Body of pancreas (tissue), 4 donors: Measurements from ENCODE around the gene HERPUD1. TPM values are rescaled to one million over a fixed set of nuclear protein-coding genes. Genes with fewer than 3 reads are reported as not detected.
"Not testable (repeated sequence)": the region's sequence is repeated elsewhere in the genome, so short reads cannot be mapped to it uniquely, and the experiment has no call there.

Experiments
- ATAC-seq: fragments of 150-250 bp; one replicate; pipeline ENCODE4 v1.9.1; 2016
- DNase-seq, 4 donors: peaks; one replicate each; pipeline ENCODE4 v3.0.0-alpha.2; 2019
- H3K27ac ChIP-seq, 4 donors: fragments of 200-600 bp; sonication (generic); 1 replicate in 3 of 4; 2 replicates in 1 of 4; pipeline versions ENCODE4 v1.5.1 to v1.6.1; 2016 to 2019; ENCODE audit warnings: mild to moderate bottlenecking in 1 of 4, mixed read lengths in 1 of 4, moderate library complexity in 1 of 4
- H3K27me3 ChIP-seq, 2 donors: fragments of 200-600 bp; sonication (generic); one replicate each; pipeline ENCODE4 v1.6.0; 2016; ENCODE audit warnings: mild to moderate bottlenecking in 1 of 2
- H3K36me3 ChIP-seq, 2 donors: fragments of 200-600 bp; sonication (generic); replicated peaks in 1 of 2; 2 replicates each; pipeline ENCODE4 v1.5.1; 2016; ENCODE audit warnings: low read depth in 2 of 2; ENCODE audit not compliant: insufficient read depth in 1 of 2
- H3K4me1 ChIP-seq: fragments of 200-600 bp; sonication (generic); one replicate; pipeline ENCODE4 v1.6.0; 2016
- H3K4me3 ChIP-seq, 2 donors: fragments of 200-600 bp; sonication (generic); 1 replicate in 1 of 2; 2 replicates in 1 of 2; pipeline ENCODE4 v1.5.1; 2016 to 2019
- H3K9me3 ChIP-seq, 3 donors: fragments of 200-600 bp; sonication (generic); 1 replicate in 2 of 3; 2 replicates in 1 of 3; pipeline ENCODE4 v1.5.1; 2016
- POLR2A ChIP-seq, 3 donors: fragments of 450-650 bp; IDR thresholded peaks; one replicate each; pipeline ENCODE4 v1.6.1; 2016; ENCODE audit warnings: antibody characterized with exemption in 3 of 3, mild to moderate bottlenecking in 2 of 3
- WGBS, 2 donors: methylation state at CpG; one replicate each; pipeline ENCODE4 v1.1.5; 2017; 5-methylcytosine and 5-hydroxymethylcytosine counted together
- intact Hi-C: fragments of 100-400 bp; cut with DNase I; formaldehyde crosslinking; loops from one replicate; pipeline ENCODE4 v1.15.1; 2023
- total RNA-seq, 2 donors: library from RNA; depleted of rRNA; stranded (reverse); fragments of >200 nt; gene quantifications; one replicate each; pipeline ENCODE4 v1.1.0, GENCODE V29; 2016
- TF ChIP-seq, protein P1 (sequence below), 7 experiments: fragments of 450-650 bp in 4 of 7; fragments of 200-600 bp in 3 of 7; sonication (generic) in 3 of 7; IDR thresholded peaks; one replicate each; pipeline ENCODE4 v1.5.1; 2016 to 2019; ENCODE audit warnings: antibody characterized with exemption in 7 of 7

HERPUD1 gene
- total RNA-seq, 2 donors from 2014 or later: 211 to 293 TPM

DNA sequence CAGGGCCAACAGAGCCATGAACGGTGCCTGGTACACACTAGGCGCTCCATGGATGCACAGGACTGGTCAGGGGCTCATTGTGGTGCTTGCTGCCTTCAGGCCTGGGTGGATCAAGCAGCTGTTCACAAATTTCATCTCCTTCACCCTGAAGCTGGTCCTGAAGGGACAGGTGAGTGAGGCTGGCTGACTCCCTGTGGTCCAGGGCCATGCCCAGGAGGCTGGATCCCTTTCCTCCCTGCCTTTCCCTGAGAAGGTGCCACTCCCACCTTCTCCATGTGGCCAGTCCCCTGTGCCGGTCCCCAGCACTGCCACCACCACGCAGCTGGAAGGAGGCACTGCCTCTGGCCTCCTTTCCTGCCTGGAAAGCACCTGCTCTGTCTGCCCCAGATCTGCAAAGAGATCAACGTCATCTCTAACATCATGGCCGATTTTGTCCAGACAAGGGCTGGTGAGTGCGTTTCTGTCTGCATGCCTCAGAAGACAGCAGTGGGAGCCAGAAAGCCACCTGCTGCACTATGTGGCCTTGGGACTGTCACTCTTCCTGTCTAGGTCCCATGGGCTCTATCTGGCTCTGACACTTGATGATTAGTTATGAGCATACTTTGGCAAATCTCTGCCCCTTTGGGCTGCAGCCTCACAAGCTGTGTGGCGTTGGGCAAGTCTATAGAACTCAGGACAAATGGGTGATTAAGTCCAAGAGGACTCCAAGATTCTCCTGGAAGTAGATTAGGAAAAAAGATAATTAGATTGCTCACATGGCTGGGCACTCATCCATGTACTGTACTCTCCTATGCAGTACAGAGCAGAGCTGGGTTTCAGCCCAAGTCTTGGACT is 39.2 kb downstream of the HERPUD1 start:
- Histone ChIP-seq H3K4me3 (no peak overlapping the region), H3K4me1 (peaks cover 9% of the 10 kb centered on the region), H3K36me3 (no peaks in the 10 kb centered on the region), H3K9me3 (no peaks in the 10 kb centered on the region), H3K27ac (no peak overlapping the region), H3K27me3 (no peaks in the 10 kb centered on the region)
- TF ChIP-seq POLR2A (IDR thresholded peaks at IDR 0.05): no peak
- TF ChIP-seq, protein P1, sequence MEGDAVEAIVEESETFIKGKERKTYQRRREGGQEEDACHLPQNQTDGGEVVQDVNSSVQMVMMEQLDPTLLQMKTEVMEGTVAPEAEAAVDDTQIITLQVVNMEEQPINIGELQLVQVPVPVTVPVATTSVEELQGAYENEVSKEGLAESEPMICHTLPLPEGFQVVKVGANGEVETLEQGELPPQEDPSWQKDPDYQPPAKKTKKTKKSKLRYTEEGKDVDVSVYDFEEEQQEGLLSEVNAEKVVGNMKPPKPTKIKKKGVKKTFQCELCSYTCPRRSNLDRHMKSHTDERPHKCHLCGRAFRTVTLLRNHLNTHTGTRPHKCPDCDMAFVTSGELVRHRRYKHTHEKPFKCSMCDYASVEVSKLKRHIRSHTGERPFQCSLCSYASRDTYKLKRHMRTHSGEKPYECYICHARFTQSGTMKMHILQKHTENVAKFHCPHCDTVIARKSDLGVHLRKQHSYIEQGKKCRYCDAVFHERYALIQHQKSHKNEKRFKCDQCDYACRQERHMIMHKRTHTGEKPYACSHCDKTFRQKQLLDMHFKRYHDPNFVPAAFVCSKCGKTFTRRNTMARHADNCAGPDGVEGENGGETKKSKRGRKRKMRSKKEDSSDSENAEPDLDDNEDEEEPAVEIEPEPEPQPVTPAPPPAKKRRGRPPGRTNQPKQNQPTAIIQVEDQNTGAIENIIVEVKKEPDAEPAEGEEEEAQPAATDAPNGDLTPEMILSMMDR (IDR thresholded peaks at IDR 0.05): no peak
- ATAC-seq (peak; percentile 67), DNase-seq (peak in 1 of 4 donors; percentile 10)
- intact Hi-C loops: no loop called here
- 37 to 41% methylated on average over 6 to 8 of the region's 8 CpGs for WGBS, 2 donors

DNA sequence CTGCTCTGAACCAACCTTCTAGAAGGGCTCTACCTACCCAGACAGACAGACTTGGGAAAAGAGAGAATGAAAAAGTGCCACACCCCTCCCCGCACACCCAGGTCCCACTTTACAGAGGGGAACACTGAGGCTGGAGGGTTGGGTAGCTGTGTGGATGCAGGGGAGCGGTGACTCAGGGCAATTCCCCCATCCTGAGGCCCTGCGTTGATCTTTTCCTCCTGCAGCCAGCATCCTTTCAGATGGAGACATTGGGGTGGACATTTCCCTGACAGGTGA is 39.8 kb downstream of the HERPUD1 start:
- Histone ChIP-seq H3K4me3 (no peak overlapping the region), H3K9me3 (no peaks in the 10 kb centered on the region), H3K4me1 (peaks cover 9% of the 10 kb centered on the region), H3K27me3 (no peaks in the 10 kb centered on the region), H3K27ac (no peak overlapping the region), H3K36me3 (no peaks in the 10 kb centered on the region)
- no peak for DNase-seq
- intact Hi-C loops: no loop called here
- TF ChIP-seq, protein P1 (IDR thresholded peaks at IDR 0.05): no peak
- no peak for TF ChIP-seq POLR2A (IDR thresholded peaks at IDR 0.05)
- ATAC-seq: no peak
- 94 to 97% methylated on average over 3 of the region's 3 CpGs for WGBS, 2 donors

DNA sequence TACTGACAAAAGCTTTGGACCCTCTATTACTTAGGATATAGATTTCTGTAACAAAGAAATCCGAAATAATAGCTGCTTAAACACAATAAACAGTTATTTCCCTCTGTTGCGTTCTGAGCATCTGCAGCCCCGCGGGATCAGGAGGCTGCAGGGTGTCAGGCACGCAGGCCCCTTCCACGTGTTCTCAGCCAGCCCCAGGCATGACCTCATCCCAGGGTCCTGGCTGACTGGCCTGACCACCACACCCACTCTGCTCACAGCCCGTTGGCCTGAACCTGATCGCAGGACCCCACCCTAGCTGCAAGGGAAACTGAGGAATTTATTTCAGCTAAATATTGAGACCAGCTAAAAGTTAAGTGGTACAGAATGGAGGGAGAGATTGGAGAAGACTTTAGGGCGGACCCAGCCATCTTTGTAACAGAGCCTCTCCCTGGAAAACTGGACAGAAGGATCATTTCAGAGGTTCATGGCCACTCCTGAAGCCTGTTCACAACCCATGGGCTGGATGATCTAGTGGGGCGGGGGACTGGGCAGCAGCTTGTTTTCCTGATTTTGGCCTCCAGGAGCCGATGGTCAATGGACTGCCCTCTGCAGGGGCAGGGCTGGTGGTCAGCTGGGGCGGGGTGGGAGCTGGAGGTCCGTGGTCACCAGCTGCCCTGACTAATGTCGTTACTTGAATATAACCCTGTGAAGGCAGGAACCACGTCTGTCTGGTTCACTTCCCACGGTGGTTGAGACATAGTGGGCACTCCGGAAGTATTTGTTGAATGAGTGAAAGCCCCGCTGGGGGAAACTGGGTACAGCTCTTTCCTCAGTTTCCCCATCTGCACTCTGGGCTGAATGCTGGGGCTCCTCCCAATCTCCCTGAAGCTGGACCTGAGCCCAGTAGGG is 40.7 kb downstream of the HERPUD1 start:
- TF ChIP-seq, protein P1 (IDR thresholded peaks at IDR 0.05): no peak
- no peak for TF ChIP-seq POLR2A (IDR thresholded peaks at IDR 0.05)
- Histone ChIP-seq H3K9me3 (no peaks in the 10 kb centered on the region), H3K27ac (no peak overlapping the region), H3K36me3 (no peaks in the 10 kb centered on the region), H3K4me1 (peaks cover 9% of the 10 kb centered on the region), H3K27me3 (no peaks in the 10 kb centered on the region), H3K4me3 (no peak overlapping the region)
- 68 to 92% methylated on average over 12 to 18 of the region's 18 CpGs for WGBS, 2 donors
- DNase-seq (no peak), ATAC-seq (no peak)
- intact Hi-C loops: no loop called here

DNA sequence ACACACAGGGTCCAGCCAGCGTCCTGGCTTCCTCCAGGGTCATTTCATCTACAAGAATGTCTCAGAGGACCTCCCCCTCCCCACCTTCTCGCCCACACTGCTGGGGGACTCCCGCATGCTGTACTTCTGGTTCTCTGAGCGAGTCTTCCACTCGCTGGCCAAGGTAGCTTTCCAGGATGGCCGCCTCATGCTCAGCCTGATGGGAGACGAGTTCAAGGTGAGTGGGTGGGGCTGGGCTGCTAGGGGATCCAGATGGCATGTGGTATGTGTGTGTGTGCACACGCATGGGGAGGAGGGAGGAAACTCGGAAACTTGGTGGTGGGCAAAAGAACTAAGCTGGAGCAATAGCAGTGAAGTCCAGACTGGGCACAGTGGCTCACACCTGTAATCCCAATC is 41.4 kb downstream of the HERPUD1 start:
- H3K27me3 ChIP-seq: no peaks in the 10 kb centered on the region
- no peak for TF ChIP-seq POLR2A (IDR thresholded peaks at IDR 0.05)
- TF ChIP-seq, protein P1 (IDR thresholded peaks at IDR 0.05): no peak
- H3K9me3 ChIP-seq: no peaks in the 10 kb centered on the region
- H3K4me1 ChIP-seq: peaks cover 9% of the 10 kb centered on the region
- WGBS, 2 donors: 64 to 69% methylated on average over 6 to 9 of the region's 9 CpGs
- no peak overlapping the region for H3K4me3 ChIP-seq
- no peaks in the 10 kb centered on the region for H3K36me3 ChIP-seq
- no peak overlapping the region for H3K27ac ChIP-seq
- no peak for ATAC-seq
- DNase-seq: no peak
- intact Hi-C loops: no loop called here

DNA sequence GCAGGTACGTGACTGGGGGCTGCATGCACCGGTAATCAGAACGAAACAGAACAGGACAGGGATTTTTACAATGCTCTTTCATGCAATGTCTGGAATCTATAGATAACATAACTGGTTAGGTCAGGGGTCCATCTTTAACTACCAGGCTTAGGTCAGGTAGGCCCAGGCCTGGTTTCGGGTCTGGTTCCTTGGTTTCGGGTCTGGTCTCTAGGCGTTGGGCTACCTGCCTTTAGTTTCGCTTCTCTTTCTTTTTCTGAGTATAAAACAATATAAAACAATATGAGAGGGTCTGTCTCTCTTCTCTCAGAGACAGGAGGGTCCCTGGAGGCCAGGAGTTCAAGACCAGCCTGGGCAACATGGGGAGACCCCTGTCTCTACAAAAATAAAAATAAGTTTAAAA is 42.0 kb downstream of the HERPUD1 start:
- H3K9me3 ChIP-seq, H3K36me3 ChIP-seq, ATAC-seq, H3K4me3 ChIP-seq, H3K4me1 ChIP-seq, H3K27ac ChIP-seq, intact Hi-C loops, H3K27me3 ChIP-seq, DNase-seq: not testable (repeated sequence)
- WGBS, 2 donors: 74 to 91% methylated on average over 7 of the region's 7 CpGs
